ENCODE data around the gene HAUS6. TPM values are rescaled to one million over a fixed set of nuclear protein-coding genes. Genes with fewer than 3 reads are reported as not detected.
A peak's percentile ranks its signal among the peaks of the same experiment; 100 is the strongest.

Gene HAUS6
- total and polyA plus RNA-seq, 2 of the 13 experiments (the other 11 are each of a cell fraction or from before 2014, with no cell fraction given), result 9.8 to 31.1 TPM

DNA sequence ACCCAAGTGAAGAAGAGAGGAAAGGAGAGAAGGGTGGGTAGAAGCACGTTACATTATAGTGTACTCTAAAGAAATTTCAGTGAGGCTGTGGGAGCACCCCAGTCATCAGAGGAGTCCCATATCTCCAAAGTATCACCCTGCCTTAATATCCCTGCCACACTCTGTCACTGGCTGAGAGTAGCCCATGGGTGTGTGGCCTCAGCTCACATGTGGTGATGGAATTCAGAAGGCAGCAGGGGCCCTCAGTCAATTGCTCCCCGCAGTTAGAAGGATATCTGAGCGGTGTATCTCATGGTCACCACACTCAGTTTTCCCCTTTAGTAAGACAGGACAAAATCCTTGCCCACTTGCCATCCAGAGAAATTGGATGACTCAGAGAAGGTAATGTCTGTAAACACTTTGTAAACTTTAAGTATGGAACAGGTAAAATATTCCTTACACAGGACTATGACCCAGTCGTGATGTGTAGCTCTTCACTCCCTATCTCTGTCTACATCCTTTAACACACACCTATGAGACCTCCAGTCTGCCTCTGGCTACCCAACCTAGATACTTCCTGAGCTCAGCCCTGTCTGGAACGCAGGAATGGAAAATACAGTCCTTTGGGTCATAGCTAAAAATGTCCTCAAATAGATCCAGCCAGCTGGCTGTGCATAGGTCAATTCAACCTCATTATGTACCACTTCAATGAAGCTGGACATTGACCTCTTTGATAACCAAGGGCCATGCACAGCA lies 48.9 kb upstream of the HAUS6 start (continued):
- TF ChIP-seq, protein P1, sequence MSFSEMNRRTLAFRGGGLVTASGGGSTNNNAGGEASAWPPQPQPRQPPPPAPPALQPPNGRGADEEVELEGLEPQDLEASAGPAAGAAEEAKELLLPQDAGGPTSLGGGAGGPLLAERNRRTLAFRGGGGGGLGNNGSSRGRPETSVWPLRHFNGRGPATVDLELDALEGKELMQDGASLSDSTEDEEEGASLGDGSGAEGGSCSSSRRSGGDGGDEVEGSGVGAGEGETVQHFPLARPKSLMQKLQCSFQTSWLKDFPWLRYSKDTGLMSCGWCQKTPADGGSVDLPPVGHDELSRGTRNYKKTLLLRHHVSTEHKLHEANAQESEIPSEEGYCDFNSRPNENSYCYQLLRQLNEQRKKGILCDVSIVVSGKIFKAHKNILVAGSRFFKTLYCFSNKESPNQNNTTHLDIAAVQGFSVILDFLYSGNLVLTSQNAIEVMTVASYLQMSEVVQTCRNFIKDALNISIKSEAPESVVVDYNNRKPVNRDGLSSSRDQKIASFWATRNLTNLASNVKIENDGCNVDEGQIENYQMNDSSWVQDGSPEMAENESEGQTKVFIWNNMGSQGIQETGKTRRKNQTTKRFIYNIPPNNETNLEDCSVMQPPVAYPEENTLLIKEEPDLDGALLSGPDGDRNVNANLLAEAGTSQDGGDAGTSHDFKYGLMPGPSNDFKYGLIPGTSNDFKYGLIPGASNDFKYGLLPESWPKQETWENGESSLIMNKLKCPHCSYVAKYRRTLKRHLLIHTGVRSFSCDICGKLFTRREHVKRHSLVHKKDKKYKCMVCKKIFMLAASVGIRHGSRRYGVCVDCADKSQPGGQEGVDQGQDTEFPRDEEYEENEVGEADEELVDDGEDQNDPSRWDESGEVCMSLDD (CRISPR knock-in tag; IDR thresholded peaks at IDR 0.05; ENCODE audit: borderline replicate concordance), result no peak
- TF ChIP-seq, protein P2, sequence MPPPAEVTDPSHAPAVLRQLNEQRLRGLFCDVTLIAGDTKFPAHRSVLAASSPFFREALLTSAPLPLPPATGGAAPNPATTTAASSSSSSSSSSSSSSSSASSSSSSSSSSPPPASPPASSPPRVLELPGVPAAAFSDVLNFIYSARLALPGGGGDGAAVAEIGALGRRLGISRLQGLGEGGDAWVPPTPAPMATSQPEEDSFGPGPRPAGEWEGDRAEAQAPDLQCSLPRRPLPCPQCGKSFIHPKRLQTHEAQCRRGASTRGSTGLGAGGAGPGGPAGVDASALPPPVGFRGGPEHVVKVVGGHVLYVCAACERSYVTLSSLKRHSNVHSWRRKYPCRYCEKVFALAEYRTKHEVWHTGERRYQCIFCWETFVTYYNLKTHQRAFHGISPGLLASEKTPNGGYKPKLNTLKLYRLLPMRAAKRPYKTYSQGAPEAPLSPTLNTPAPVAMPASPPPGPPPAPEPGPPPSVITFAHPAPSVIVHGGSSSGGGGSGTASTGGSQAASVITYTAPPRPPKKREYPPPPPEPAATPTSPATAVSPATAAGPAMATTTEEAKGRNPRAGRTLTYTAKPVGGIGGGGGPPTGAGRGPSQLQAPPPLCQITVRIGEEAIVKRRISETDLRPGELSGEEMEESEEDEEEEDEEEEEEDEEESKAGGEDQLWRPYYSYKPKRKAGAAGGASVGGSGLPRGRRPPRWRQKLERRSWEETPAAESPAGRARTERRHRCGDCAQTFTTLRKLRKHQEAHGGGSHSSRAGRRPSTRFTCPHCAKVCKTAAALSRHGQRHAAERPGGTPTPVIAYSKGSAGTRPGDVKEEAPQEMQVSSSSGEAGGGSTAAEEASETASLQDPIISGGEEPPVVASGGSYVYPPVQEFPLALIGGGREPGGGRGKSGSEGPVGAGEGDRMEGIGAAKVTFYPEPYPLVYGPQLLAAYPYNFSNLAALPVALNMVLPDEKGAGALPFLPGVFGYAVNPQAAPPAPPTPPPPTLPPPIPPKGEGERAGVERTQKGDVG (CRISPR knock-in tag; IDR thresholded peaks at IDR 0.05; ENCODE audit: borderline replicate concordance), result no peak
- peak; percentile 90 for TF ChIP-seq SOX5 (CRISPR knock-in tag; IDR thresholded peaks at IDR 0.05; ENCODE audit: borderline replicate concordance)
- TF ChIP-seq CEBPB (IDR thresholded peaks at IDR 0.05; ENCODE audit: borderline replicate concordance, low read depth, low read length), result no peak
- TF ChIP-seq, protein P3, sequence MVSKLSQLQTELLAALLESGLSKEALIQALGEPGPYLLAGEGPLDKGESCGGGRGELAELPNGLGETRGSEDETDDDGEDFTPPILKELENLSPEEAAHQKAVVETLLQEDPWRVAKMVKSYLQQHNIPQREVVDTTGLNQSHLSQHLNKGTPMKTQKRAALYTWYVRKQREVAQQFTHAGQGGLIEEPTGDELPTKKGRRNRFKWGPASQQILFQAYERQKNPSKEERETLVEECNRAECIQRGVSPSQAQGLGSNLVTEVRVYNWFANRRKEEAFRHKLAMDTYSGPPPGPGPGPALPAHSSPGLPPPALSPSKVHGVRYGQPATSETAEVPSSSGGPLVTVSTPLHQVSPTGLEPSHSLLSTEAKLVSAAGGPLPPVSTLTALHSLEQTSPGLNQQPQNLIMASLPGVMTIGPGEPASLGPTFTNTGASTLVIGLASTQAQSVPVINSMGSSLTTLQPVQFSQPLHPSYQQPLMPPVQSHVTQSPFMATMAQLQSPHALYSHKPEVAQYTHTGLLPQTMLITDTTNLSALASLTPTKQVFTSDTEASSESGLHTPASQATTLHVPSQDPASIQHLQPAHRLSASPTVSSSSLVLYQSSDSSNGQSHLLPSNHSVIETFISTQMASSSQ (IDR thresholded peaks at IDR 0.05; ENCODE audit: low read depth), result peak; percentile 85
- TF ChIP-seq, protein P3 (CRISPR knock-in tag; IDR thresholded peaks at IDR 0.05; ENCODE audit: borderline replicate concordance), result peak; percentile 95
- peak; percentile 60; the same call in 1 of the 2 replicates for TF ChIP-seq POLR2G (IDR thresholded peaks at IDR 0.05; ENCODE audit: low read depth, low read length)
- TF ChIP-seq, protein P4, sequence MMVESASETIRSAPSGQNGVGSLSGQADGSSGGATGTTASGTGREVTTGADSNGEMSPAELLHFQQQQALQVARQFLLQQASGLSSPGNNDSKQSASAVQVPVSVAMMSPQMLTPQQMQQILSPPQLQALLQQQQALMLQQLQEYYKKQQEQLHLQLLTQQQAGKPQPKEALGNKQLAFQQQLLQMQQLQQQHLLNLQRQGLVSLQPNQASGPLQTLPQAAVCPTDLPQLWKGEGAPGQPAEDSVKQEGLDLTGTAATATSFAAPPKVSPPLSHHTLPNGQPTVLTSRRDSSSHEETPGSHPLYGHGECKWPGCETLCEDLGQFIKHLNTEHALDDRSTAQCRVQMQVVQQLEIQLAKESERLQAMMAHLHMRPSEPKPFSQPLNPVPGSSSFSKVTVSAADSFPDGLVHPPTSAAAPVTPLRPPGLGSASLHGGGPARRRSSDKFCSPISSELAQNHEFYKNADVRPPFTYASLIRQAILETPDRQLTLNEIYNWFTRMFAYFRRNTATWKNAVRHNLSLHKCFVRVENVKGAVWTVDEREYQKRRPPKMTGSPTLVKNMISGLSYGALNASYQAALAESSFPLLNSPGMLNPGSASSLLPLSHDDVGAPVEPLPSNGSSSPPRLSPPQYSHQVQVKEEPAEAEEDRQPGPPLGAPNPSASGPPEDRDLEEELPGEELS (CRISPR knock-in tag; IDR thresholded peaks at IDR 0.05), result peak; percentile 93
- 0 out of 2 replicates have a peak, but pooled peaks have one; percentile 29 for TF ChIP-seq SP5 (CRISPR knock-in tag; IDR thresholded peaks at IDR 0.05; ENCODE audit: borderline replicate concordance, low read depth)
- TF ChIP-seq, protein P5, sequence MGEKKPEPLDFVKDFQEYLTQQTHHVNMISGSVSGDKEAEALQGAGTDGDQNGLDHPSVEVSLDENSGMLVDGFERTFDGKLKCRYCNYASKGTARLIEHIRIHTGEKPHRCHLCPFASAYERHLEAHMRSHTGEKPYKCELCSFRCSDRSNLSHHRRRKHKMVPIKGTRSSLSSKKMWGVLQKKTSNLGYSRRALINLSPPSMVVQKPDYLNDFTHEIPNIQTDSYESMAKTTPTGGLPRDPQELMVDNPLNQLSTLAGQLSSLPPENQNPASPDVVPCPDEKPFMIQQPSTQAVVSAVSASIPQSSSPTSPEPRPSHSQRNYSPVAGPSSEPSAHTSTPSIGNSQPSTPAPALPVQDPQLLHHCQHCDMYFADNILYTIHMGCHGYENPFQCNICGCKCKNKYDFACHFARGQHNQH (CRISPR knock-in tag; IDR thresholded peaks at IDR 0.05), result peak; percentile 86
- TF ChIP-seq KLF13 (CRISPR knock-in tag; IDR thresholded peaks at IDR 0.05), result no peak
- TF ChIP-seq ARNT (IDR thresholded peaks at IDR 0.05), result no peak
- TF ChIP-seq MEF2D (CRISPR knock-in tag; IDR thresholded peaks at IDR 0.05), result peak; percentile 99
- TF ChIP-seq THYN1 (CRISPR knock-in tag; IDR thresholded peaks at IDR 0.05; ENCODE audit: borderline replicate concordance, low read depth), result no peak

Measured in HepG2 (cell line).